A549 (cell line): ENCODE data around the gene LOXL1.

Source experiments
- CTCF ChIP-seq: fragments of >200 bp; sonication (Bioruptor Twin); formaldehyde crosslinking; IDR thresholded peaks from 3 replicates; pipeline ENCODE4 v1.5.1; 2016
- HDAC2 ChIP-seq: fragments of 200-600 bp; sonication (generic); IDR thresholded peaks from 2 replicates; pipeline ENCODE4 v1.6.1; 2016
- POLR2A ChIP-seq: IDR thresholded peaks from 2 replicates; pipeline ENCODE4 v1.6.1; 2012; ENCODE audit warnings: mild to moderate bottlenecking, low read length
- RAD21 ChIP-seq, 2 experiments: fragments of >200 bp in 1 of 2; sonication (Bioruptor Twin) in 1 of 2; formaldehyde crosslinking in 1 of 2; IDR thresholded peaks in 1 of 2; conservative IDR thresholded peaks in 1 of 2; 2 replicates in 1 of 2; 3 replicates in 1 of 2; pipeline ENCODE4 v1.6.1; 2012 to 2018; ENCODE audit warnings: inconsistent platforms in 1 of 2

GRCh38 chr15:73914145-73914544 lies 12.1 kb upstream of the LOXL1 start:
- no peak for TF ChIP-seq POLR2A
- no peak for TF ChIP-seq CTCF
- no peak for TF ChIP-seq HDAC2
- no peak for TF ChIP-seq RAD21 (conservative IDR thresholded peaks at IDR 0.05 in 1 of 2, IDR thresholded peaks at IDR 0.05 in 1 of 2)
